H9 (cell line): Measurements from ENCODE around the gene TCF7L1. TPM values are rescaled to one million over a fixed set of nuclear protein-coding genes. Genes with fewer than 3 reads are reported as not detected.
"Not testable (repeated sequence)": the region's sequence is repeated elsewhere in the genome, so short reads cannot be mapped to it uniquely, and the experiment has no call there.

Source experiments
- DNase-seq: peaks from one replicate; pipeline ENCODE4 v3.0.0-alpha.2; 2017
- H2AFZ ChIP-seq: one replicate; pipeline ENCODE4 v1.6.1; 2013; ENCODE audit warnings: mild to moderate bottlenecking, low read length, control low read depth, moderate library complexity
- H2AK5ac ChIP-seq: 2 replicates; pipeline ENCODE4 v1.6.1; 2013; ENCODE audit warnings: low read length, control low read depth, mixed read lengths; ENCODE audit not compliant: insufficient read length
- H2BK120ac ChIP-seq: one replicate; pipeline ENCODE4 v1.6.1; 2013; ENCODE audit warnings: low read depth, mild to moderate bottlenecking, low read length, control low read depth, inconsistent platforms; ENCODE audit not compliant: poor library complexity, severe bottlenecking
- H2BK12ac ChIP-seq: 2 replicates; pipeline ENCODE4 v1.6.1; 2013; ENCODE audit warnings: low read length, control low read depth, mixed read lengths, low read depth; ENCODE audit not compliant: insufficient read length
- H2BK15ac ChIP-seq: 2 replicates; pipeline ENCODE4 v1.6.1; 2013; ENCODE audit warnings: low read depth, low read length, control low read depth
- H2BK20ac ChIP-seq: one replicate; pipeline ENCODE4 v1.6.1; 2013; ENCODE audit warnings: low read depth, mild to moderate bottlenecking, low read length, control low read depth, inconsistent platforms; ENCODE audit not compliant: poor library complexity, severe bottlenecking
- H2BK5ac ChIP-seq: 2 replicates; pipeline ENCODE4 v1.6.1; 2013; ENCODE audit warnings: low read length, control low read depth, mixed read lengths; ENCODE audit not compliant: insufficient read length
- H3K14ac ChIP-seq: 2 replicates; pipeline ENCODE4 v1.6.1; 2013; ENCODE audit warnings: low read length, control low read depth; ENCODE audit not compliant: insufficient read depth
- H3K18ac ChIP-seq: 2 replicates; pipeline ENCODE4 v1.6.1; 2013; ENCODE audit warnings: low read depth, mild to moderate bottlenecking, mixed read lengths, low read length, control low read depth; ENCODE audit not compliant: insufficient read length
- H3K23ac ChIP-seq: 2 replicates; pipeline ENCODE4 v1.6.1; 2013; ENCODE audit warnings: low read length, control low read depth, mixed read lengths, low read depth; ENCODE audit not compliant: insufficient read length
- H3K23me2 ChIP-seq: 2 replicates; pipeline ENCODE4 v1.6.1; 2013; ENCODE audit warnings: low read depth, mild to moderate bottlenecking, mixed read lengths, low read length, control low read depth; ENCODE audit not compliant: insufficient read length, poor library complexity, severe bottlenecking
- H3K27ac ChIP-seq: 2 replicates; pipeline ENCODE4 v1.5.1; 2013; ENCODE audit warnings: low read length, control low read depth, mixed read lengths, low read depth; ENCODE audit not compliant: insufficient read length
- H3K27me3 ChIP-seq: 2 replicates; pipeline ENCODE4 v1.6.1; 2013; ENCODE audit warnings: low read length, control low read depth, inconsistent platforms; ENCODE audit not compliant: insufficient read depth
- H3K4ac ChIP-seq: 2 replicates; pipeline ENCODE4 v1.6.1; 2013; ENCODE audit warnings: low read depth, mild to moderate bottlenecking, control low read depth, inconsistent platforms, low read length, moderate library complexity
- H3K4me1 ChIP-seq: 2 replicates; pipeline ENCODE4 v1.6.1; 2013; ENCODE audit warnings: low read length, control low read depth, inconsistent platforms; ENCODE audit not compliant: insufficient read depth
- H3K4me2 ChIP-seq: 2 replicates; pipeline ENCODE4 v1.6.1; 2013; ENCODE audit warnings: low read length, control low read depth, mixed read lengths; ENCODE audit not compliant: insufficient read length, insufficient read depth
- H3K56ac ChIP-seq: 2 replicates; pipeline ENCODE4 v1.6.1; 2013; ENCODE audit warnings: low read depth, mild to moderate bottlenecking, mixed read lengths, low read length, control low read depth; ENCODE audit not compliant: insufficient read length
- H3K79me1 ChIP-seq: 2 replicates; pipeline ENCODE4 v1.6.1; 2013; ENCODE audit warnings: low read depth, mild to moderate bottlenecking, moderate library complexity, low read length, control low read depth, inconsistent platforms; ENCODE audit not compliant: insufficient read depth, poor library complexity, severe bottlenecking
- H3K79me2 ChIP-seq: 2 replicates; pipeline ENCODE4 v1.6.1; 2013; ENCODE audit warnings: low read length, control low read depth, inconsistent platforms; ENCODE audit not compliant: insufficient read depth
- H3K9ac ChIP-seq: 2 replicates; pipeline ENCODE4 v1.6.1; 2013; ENCODE audit warnings: low read length, control low read depth, mixed read lengths; ENCODE audit not compliant: insufficient read length; ENCODE audit errors: extremely low read depth
- H3K9me3 ChIP-seq: one replicate; pipeline ENCODE4 v1.6.1; 2013; ENCODE audit warnings: low read depth, low read length, inconsistent platforms; ENCODE audit not compliant: control insufficient read depth
- H3T11ph ChIP-seq: one replicate; pipeline ENCODE4 v1.6.1; 2013; ENCODE audit warnings: mild to moderate bottlenecking, low read length, control low read depth, inconsistent platforms
- H4K20me1 ChIP-seq: one replicate; pipeline ENCODE4 v1.6.1; 2013; ENCODE audit not compliant: control insufficient read depth, insufficient read length, insufficient read depth
- H4K5ac ChIP-seq: 2 replicates; pipeline ENCODE4 v1.6.1; 2013; ENCODE audit warnings: low read depth, mild to moderate bottlenecking, mixed read lengths, low read length, control low read depth; ENCODE audit not compliant: insufficient read length
- H4K8ac ChIP-seq: replicated peaks from 2 replicates; pipeline ENCODE4 v1.6.1; 2013; ENCODE audit warnings: low read length, control low read depth, mixed read lengths, low read depth; ENCODE audit not compliant: insufficient read length
- H4K91ac ChIP-seq: 2 replicates; pipeline ENCODE4 v1.6.1; 2013; ENCODE audit warnings: low read depth, mild to moderate bottlenecking, moderate library complexity, mixed read lengths, low read length, control low read depth; ENCODE audit not compliant: insufficient read length
- H3K27ac Mint-ChIP-seq, 3 experiments: 2 replicates in 2 of 3; 3 replicates in 1 of 3; pipeline ENCODE4 v1.8.0; 2020 to 2021; ENCODE audit warnings: mixed read lengths in 3 of 3, mild to moderate bottlenecking in 1 of 3, moderate library complexity in 1 of 3
- H3K27me3 Mint-ChIP-seq: 2 replicates; pipeline ENCODE4 v1.8.0; 2021; ENCODE audit warnings: low read depth, mild to moderate bottlenecking, moderate library complexity, mixed read lengths
- H3K36me3 Mint-ChIP-seq, 3 experiments: 2 replicates in 2 of 3; 3 replicates in 1 of 3; pipeline ENCODE4 v1.8.0; 2020 to 2021; ENCODE audit warnings: low read depth in 3 of 3, mixed read lengths in 3 of 3; ENCODE audit not compliant: insufficient read depth in 1 of 3
- H3K4me1 Mint-ChIP-seq, 2 experiments: 2 replicates each; pipeline ENCODE4 v1.8.0; 2020; ENCODE audit warnings: mixed read lengths in 2 of 2
- H3K4me3 Mint-ChIP-seq, 2 experiments: 2 replicates in 1 of 2; 3 replicates in 1 of 2; pipeline ENCODE4 v1.8.0; 2020 to 2021; ENCODE audit warnings: mild to moderate bottlenecking in 2 of 2, mixed read lengths in 2 of 2, moderate library complexity in 1 of 2
- H3K9me3 Mint-ChIP-seq, 2 experiments: 2 replicates in 1 of 2; 3 replicates in 1 of 2; pipeline ENCODE4 v1.8.0; 2020; ENCODE audit warnings: mild to moderate bottlenecking in 2 of 2, mixed read lengths in 2 of 2, moderate library complexity in 1 of 2
- CTCF ChIP-seq: fragments of 200-600 bp; sonication (generic); conservative IDR thresholded peaks from 3 replicates; pipeline ENCODE4 v1.8.0; 2021; ENCODE audit warnings: antibody characterized with exemption, mild to moderate bottlenecking
- WGBS: extraction: QIAGEN DNeasy Blood & Tissue Kit; methylation state at CpG from one replicate; pipeline ENCODE4 v1.1.7; 2013; ENCODE audit warnings: missing lambda C conversion rate, low lambda C conversion rate, mixed read lengths; ENCODE audit not compliant: insufficient read length; ENCODE audit errors: extremely low coverage; 5-methylcytosine and 5-hydroxymethylcytosine counted together
- total RNA-seq: library from RNA; stranded (reverse); gene quantifications from 2 replicates; pipeline ENCODE4 v1.2.1, GENCODE V29; 2021

Gene TCF7L1
- total RNA-seq, 1 experiment from 2014 or later = 112 TPM

- Histone ChIP-seq H2BK20ac (no peak overlapping the region), H3K4me1 (peaks cover 9% of the 10 kb centered on the region; the same call in 1 of the 2 replicates), H2BK15ac (no peak overlapping the region), H3K27ac (no peak overlapping the region), H2BK12ac (no peak overlapping the region), H3K79me1 (peaks cover 11% of the 10 kb centered on the region), H3K27me3 (no peaks in the 10 kb centered on the region), H3K14ac (no peak overlapping the region), H3T11ph (no peak overlapping the region), H3K79me2 (peaks cover 53% of the 10 kb centered on the region; the same call in 1 of the 2 replicates), H2AFZ (no peak overlapping the region), H2AK5ac (no peak overlapping the region), H3K9ac (no peak overlapping the region), H3K56ac (no peak overlapping the region), H3K23ac (no peak overlapping the region), H4K5ac (no peak overlapping the region), H3K4ac (no peak overlapping the region), H4K20me1 (peaks cover 2% of the 10 kb centered on the region), H2BK5ac (no peak overlapping the region), H2BK120ac (no peak overlapping the region), H3K18ac (no peak overlapping the region), H4K91ac (no peak overlapping the region), H3K4me2 (no peak overlapping the region), H3K9me3 (no peaks in the 10 kb centered on the region), H3K23me2 (no peaks in the 10 kb centered on the region), H4K8ac (no peak overlapping the region)
- peaks cover 22 to 40% (median 28%) of the 10 kb centered on the region in 3 experiments; a peak in 6 of 7 replicates for H3K36me3 Mint-ChIP-seq
- H3K4me3 Mint-ChIP-seq = no peak overlapping the region
- H3K9me3 Mint-ChIP-seq = no peaks in the 10 kb centered on the region
- H3K27ac Mint-ChIP-seq = peak overlapping the region in 2 of 3 experiments; percentile 71 to 88; a peak in 5 of 7 replicates
- no peaks in the 10 kb centered on the region for H3K27me3 Mint-ChIP-seq
- DNase-seq = no peak
- WGBS = no CpG with 5 or more reads among the region's 7 CpGs
- TF ChIP-seq CTCF = no peak
- H3K4me1 Mint-ChIP-seq = peaks cover 49 to 58% of the 10 kb centered on the region in 2 experiments
Observed at GRCh38 chr2:85154048-85154753, 21.0 kb downstream of the TCF7L1 start.

DNA sequence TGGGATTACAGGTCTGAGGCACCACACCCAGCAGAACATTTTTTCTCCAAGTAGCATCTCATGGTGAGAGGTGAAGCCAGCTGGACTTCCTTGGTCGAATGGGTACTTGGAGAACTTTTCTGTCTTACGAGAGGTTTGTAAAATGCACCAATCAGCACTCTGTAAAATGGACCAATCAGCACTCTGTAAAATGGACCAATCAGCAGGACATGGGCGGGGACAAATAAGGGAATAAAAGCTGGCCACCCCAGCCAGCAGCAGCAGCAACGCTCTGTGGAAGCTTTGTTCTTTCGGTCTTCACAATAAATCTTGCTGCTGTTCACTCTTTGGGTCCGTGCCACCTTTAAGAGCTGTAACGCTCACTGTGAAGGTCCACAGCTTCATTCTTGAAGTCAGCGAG is 21.9 kb downstream of the TCF7L1 start:
- Mint-ChIP-seq H3K36me3 (peaks cover 24 to 39% (median 26%) of the 10 kb centered on the region in 3 experiments; a peak in 6 of 7 replicates), H3K4me1 (peaks cover 58 to 67% of the 10 kb centered on the region in 2 experiments), H3K27ac (peak overlapping the region in 1 of 3 experiments; percentile 74; a peak in 2 of 7 replicates)
- H3K4me2 ChIP-seq, H4K20me1 ChIP-seq, H2BK120ac ChIP-seq, H3K14ac ChIP-seq, H3K27me3 ChIP-seq, H3T11ph ChIP-seq, H2AFZ ChIP-seq, H2BK12ac ChIP-seq, H4K5ac ChIP-seq, H2BK20ac ChIP-seq, H3K23me2 ChIP-seq, H3K18ac ChIP-seq, H2BK5ac ChIP-seq, H3K4me1 ChIP-seq, H3K9ac ChIP-seq, H3K9me3 ChIP-seq, H2AK5ac ChIP-seq, H3K4me3 Mint-ChIP-seq, H2BK15ac ChIP-seq, H3K4ac ChIP-seq, H3K56ac ChIP-seq, H4K91ac ChIP-seq, DNase-seq, H4K8ac ChIP-seq, H3K9me3 Mint-ChIP-seq, H3K23ac ChIP-seq, H3K27me3 Mint-ChIP-seq, H3K27ac ChIP-seq: not testable (repeated sequence)
- H3K79me2 ChIP-seq = peaks cover 59% of the 10 kb centered on the region; the same call in 1 of the 2 replicates
- no CpG with 5 or more reads among the region's 8 CpGs for WGBS
- H3K79me1 ChIP-seq = peaks cover 11% of the 10 kb centered on the region
